ENCODE results near the gene LEF1.

The LEF1 gene

DNA sequence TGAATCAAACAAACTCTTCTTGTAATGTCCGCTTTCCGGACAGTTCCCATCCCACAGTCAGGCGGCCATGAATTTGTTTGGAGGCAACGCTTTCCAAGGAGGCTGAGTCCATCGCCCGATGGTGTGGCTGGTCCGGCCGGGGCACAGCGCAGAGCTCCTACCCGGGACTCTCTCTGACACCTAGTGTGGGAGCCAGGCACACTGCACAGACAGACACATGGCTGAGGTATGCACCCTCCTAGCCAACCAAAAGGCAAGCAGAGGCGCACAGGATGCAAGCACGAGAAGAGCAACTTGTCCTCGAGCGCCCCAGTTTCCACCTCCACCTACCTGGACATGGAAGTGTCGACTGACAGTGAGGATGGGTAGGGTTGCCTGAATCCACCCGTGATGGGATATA, 87.5 kb downstream of the LEF1 start (continued):
- TF ChIP-seq, protein P1, sequence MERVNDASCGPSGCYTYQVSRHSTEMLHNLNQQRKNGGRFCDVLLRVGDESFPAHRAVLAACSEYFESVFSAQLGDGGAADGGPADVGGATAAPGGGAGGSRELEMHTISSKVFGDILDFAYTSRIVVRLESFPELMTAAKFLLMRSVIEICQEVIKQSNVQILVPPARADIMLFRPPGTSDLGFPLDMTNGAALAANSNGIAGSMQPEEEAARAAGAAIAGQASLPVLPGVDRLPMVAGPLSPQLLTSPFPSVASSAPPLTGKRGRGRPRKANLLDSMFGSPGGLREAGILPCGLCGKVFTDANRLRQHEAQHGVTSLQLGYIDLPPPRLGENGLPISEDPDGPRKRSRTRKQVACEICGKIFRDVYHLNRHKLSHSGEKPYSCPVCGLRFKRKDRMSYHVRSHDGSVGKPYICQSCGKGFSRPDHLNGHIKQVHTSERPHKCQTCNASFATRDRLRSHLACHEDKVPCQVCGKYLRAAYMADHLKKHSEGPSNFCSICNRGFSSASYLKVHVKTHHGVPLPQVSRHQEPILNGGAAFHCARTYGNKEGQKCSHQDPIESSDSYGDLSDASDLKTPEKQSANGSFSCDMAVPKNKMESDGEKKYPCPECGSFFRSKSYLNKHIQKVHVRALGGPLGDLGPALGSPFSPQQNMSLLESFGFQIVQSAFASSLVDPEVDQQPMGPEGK (CRISPR knock-in tag; IDR thresholded peaks at IDR 0.05; ENCODE audit: borderline replicate concordance) = no peak
- TF ChIP-seq PPARA (CRISPR knock-in tag; IDR thresholded peaks at IDR 0.05; ENCODE audit: borderline replicate concordance) = no peak
- TF ChIP-seq CREB5 (CRISPR knock-in tag; IDR thresholded peaks at IDR 0.05; ENCODE audit: low read depth) = no peak
- TF ChIP-seq ZNF565 (CRISPR knock-in tag; conservative IDR thresholded peaks at IDR 0.05; ENCODE audit: low read depth) = no peak
- TF ChIP-seq GLIS3 (CRISPR knock-in tag; IDR thresholded peaks at IDR 0.05) = no peak
- no peak for TF ChIP-seq CSRNP3 (CRISPR knock-in tag; IDR thresholded peaks at IDR 0.05)

GRCh38 chr4:108080747-108081146, 88.0 kb downstream of the LEF1 start:
- TF ChIP-seq TSHZ2 (CRISPR knock-in tag; IDR thresholded peaks at IDR 0.05) = no peak
- TF ChIP-seq ZFP3 (CRISPR knock-in tag; IDR thresholded peaks at IDR 0.05) = no peak
- no peak for TF ChIP-seq RARB (CRISPR knock-in tag; IDR thresholded peaks at IDR 0.05)
- no peak for TF ChIP-seq BACH2 (CRISPR knock-in tag; IDR thresholded peaks at IDR 0.05; ENCODE audit: borderline replicate concordance)
- TF ChIP-seq CREB5 (CRISPR knock-in tag; IDR thresholded peaks at IDR 0.05; ENCODE audit: low read depth) = no peak
- TF ChIP-seq, protein P1 (CRISPR knock-in tag; IDR thresholded peaks at IDR 0.05; ENCODE audit: borderline replicate concordance) = no peak
- no peak for TF ChIP-seq SNAI2 (CRISPR knock-in tag; IDR thresholded peaks at IDR 0.05)
- no peak for TF ChIP-seq ESRRG (CRISPR knock-in tag; IDR thresholded peaks at IDR 0.05)
- no peak for TF ChIP-seq PPARA (CRISPR knock-in tag; IDR thresholded peaks at IDR 0.05; ENCODE audit: borderline replicate concordance)
- TF ChIP-seq ISL1 (CRISPR knock-in tag; IDR thresholded peaks at IDR 0.05) = no peak
- no peak for ATAC-seq

GRCh38 chr4:108078024-108078733, 90.6 kb downstream of the LEF1 start:
- TF ChIP-seq SNAI2 (CRISPR knock-in tag; IDR thresholded peaks at IDR 0.05) (no peak), ZNF70 (CRISPR knock-in tag; IDR thresholded peaks at IDR 0.05) (no peak), TCF4 (CRISPR knock-in tag; IDR thresholded peaks at IDR 0.05; ENCODE audit: borderline replicate concordance) (no peak), BACH2 (CRISPR knock-in tag; IDR thresholded peaks at IDR 0.05; ENCODE audit: borderline replicate concordance) (no peak)
- ATAC-seq = no peak

DNA sequence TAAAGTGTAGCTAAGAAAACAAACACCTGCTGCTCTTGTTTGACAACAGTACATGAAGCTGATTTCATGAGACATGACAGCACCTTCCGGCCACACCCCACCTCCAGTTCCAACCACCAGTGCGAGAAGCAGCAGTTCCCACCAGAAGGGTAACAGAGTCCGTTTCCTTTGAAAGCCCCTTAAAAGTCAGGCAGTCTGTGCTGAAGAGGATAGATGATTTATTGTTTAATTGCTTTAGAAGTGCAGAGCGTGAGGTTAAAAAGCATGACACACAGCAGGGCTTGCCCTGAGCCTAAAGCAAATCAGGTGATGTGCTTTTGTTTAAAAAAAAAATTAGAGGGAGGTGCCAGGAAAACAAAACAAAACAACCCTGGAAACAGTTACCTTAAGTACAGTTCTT, 96.4 kb downstream of the LEF1 start:
- no peak for ATAC-seq
- no peak for TF ChIP-seq ESRRG (CRISPR knock-in tag; IDR thresholded peaks at IDR 0.05)
- no peak for TF ChIP-seq ARNTL (CRISPR knock-in tag; IDR thresholded peaks at IDR 0.05; ENCODE audit: borderline replicate concordance, low read depth)
- no peak for TF ChIP-seq PPARA (CRISPR knock-in tag; IDR thresholded peaks at IDR 0.05; ENCODE audit: borderline replicate concordance)
- TF ChIP-seq ZFP3 (CRISPR knock-in tag; IDR thresholded peaks at IDR 0.05) = no peak
- TF ChIP-seq TOX (CRISPR knock-in tag; IDR thresholded peaks at IDR 0.05; ENCODE audit: borderline replicate concordance) = no peak
- TF ChIP-seq ISL1 (CRISPR knock-in tag; IDR thresholded peaks at IDR 0.05) = no peak
- TF ChIP-seq, protein P1 (CRISPR knock-in tag; IDR thresholded peaks at IDR 0.05; ENCODE audit: borderline replicate concordance) = no peak
- no peak for TF ChIP-seq OSR1 (CRISPR knock-in tag; IDR thresholded peaks at IDR 0.05)
- TF ChIP-seq BACH2 (CRISPR knock-in tag; IDR thresholded peaks at IDR 0.05; ENCODE audit: borderline replicate concordance) = no peak
- TF ChIP-seq ZC3H10 (CRISPR knock-in tag; IDR thresholded peaks at IDR 0.05) = no peak
- no peak for TF ChIP-seq TCF4 (CRISPR knock-in tag; IDR thresholded peaks at IDR 0.05; ENCODE audit: borderline replicate concordance)
- no peak for TF ChIP-seq GLIS3 (CRISPR knock-in tag; IDR thresholded peaks at IDR 0.05)

Measured in SK-N-SH treated with all-trans-retinoic acid at 6 μM for 48 hours (cell line).